HPDE6-E6E7 (cell line): Measurements from ENCODE around the gene OVOL1.
A peak's percentile ranks its signal among the peaks of the same experiment; 100 is the strongest.
"Not testable (repeated sequence)": the region's sequence is repeated elsewhere in the genome, so short reads cannot be mapped to it uniquely, and the experiment has no call there.

Experiments used
- DNase-seq: peaks from one replicate; pipeline ENCODE4 v3.0.0; 2011; ENCODE audit warnings: missing footprints; ENCODE audit errors: extremely low spot score

Gene OVOL1

GRCh38 chr11:65814986-65815565 lies 28.2 kb downstream of the OVOL1 start:
- no peak for DNase-seq

GRCh38 chr11:65816696-65817095 lies 29.8 kb downstream of the OVOL1 start:
- no peak for DNase-seq

DNA sequence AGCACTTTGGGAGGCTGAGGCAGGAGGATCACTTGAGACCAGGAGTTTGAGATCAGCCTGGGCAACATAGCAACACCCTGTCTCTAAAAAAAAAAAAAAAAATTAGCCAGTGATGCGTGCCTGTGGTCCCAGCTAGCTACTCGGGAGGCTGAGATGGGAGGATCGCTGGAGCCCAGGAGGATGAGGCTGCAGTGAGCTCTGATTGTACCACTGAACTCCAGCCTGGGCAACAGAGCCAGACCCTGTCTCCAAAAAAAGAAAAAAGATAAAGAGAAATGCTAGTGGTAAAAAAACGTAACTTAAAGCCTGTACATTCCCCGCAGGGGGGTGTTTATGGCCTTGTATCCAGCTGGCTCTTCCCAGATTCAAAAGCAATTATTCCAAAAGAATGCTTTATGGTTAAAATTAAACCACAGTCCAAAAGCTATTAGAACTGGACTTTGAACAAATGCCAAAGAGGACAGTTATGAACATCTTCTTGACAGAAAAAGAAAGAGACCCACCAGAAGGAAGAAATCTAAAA lies 30.5 kb downstream of the OVOL1 start:
- no peak for DNase-seq

DNA sequence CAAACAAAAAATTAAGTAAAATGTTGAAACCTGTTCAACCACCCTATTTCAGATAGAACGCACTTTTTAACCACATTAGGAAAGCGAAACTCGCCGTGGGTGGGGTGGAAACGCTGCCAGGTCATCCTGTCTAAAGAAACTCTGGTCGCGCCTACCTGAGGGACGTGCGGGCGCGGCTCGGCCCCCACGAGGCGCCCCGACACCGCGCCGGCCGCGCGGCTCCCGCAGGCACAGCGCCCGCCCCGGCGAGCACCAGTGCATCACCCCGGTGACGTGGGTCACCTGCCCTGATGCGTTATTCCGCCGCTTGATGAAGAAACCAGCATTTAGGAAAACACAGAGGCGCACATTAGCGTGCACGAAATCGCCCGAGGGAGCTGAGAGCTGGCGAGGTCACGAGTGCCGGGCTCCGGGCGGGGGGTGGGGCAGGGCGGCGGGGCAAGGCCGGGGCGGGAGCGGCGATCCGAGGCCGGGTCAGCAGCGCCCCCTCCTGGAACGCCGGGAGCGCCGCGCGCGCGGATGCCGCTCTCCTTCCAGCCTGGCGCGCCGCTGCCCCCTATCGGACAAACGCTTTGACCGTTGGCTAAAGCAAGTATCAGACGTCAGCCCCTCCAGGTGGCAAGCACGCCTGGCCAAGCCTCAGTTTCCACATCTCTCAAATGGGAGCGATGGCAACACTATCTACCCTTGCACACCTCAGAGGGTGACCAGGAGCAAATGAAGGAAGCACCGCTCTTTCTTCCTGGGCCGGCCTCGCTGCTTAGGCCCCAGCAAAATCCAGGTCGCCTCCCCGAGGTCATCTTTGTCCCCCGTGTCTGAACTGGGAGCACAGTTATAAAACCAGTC lies 31.2 kb downstream of the OVOL1 start:
- peak; percentile 81 for DNase-seq

DNA sequence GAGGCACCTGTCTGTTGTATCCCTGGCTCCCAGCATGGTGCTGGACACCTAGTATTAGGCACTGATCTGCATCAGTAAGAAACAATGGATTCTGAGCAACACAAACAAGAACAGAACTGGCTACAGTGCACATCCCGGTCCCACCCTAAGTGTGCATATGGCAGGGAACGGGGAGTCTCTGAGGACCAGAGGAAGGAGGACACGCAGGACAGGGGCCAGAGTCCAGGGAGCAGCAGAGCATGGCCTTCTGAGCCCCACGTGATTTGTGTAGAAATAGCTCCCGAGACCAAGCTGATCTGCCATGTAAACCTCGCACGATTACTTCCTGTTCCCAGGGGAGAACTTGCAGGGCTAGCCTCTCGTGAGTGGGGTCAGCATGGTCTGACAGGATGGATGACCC lies 34.2 kb downstream of the OVOL1 start:
- DNase-seq = no peak

DNA sequence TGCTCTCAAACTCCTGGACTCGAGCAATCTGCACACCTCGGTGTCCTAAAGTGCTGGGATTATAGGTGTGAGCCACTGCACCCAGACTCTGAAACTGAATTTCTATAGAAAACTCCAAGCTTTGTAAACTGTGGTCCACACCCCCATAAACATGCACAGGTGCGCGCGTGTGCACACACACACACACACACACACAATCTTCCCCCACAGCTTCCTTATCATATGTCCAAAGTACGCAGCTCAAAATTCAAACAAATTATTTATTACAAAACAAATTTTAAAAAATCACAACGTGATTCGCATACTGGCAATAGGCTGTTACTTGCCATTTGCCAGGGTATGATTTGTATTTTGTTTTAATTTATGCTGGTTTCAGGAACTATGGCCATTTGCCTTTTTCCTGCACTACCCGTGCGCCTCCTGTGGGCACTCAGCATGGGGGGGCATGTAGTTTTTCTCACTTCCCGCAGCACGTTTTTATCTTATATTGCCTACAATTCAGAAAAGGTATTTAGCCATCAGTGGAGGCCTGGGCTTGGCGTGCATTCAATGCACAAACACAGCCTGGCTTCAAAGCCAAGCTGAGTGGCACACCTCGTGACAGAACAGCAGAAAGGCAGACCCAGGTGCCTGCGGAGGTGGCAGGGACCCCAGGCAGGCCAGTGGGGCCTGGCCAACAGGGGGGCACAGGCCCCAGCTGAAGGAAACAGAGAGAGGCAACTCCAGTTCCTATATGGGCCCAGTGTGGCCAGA lies 36.1 kb downstream of the OVOL1 start:
- no peak for DNase-seq

DNA sequence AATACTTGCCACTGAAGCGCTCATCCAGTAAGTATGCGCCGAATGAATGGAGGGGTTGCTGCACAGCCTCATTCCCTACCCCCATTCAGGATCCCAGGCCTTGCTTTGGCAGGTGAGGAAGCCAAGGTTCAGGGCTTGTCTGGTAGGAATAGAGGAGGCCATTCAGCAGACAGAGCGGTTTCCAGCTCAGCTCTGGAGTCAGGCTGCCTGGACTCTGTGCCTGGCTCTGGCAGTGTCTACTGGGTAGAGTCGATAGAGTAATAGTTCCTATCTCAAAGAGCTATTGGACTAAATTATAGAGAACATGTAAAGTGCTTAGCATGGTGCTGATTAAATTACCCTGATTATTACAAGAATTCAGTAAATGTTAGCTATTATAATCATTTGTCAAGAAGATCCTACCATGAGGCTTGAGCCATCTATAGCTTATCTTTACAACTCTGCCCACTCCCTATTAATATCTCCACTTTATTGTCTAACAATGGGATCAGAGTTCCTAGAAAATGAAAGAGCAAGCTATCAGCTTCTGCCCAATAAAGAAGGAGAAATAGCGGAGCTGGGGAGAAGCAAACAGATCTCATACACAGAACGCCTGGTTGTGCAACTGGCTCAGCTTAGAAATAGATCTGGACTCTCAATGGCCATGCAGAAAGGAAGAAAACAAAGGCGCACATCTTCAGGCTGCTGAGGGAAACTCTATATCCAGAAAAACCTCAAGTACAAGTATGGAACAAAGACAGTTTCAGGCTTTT lies 40.3 kb downstream of the OVOL1 start:
- DNase-seq = no peak

- no peak for DNase-seq
These were observed 42.6 kb downstream of the OVOL1 start for GRCh38 chr11:65829459-65829858.

DNA sequence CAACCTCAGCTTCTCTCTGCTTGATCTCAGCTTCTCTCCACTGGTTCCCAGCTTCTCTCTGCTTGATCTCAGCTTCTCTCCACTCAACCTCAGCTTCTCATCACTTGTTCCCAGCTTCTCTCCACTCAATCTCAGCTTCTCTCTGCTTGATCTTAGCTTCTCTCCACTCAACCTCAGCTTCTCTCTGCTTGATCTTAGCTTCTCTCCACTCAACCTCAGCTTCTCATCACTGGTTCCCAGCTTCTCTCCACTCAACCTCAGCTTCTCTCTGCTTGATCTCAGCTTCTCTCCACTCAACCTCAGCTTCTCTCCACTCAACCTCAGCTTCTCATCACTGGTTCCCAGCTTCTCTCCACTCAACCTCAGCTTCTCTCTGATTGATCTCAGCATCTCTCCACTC lies 45.4 kb downstream of the OVOL1 start:
- not testable (repeated sequence) for DNase-seq

DNA sequence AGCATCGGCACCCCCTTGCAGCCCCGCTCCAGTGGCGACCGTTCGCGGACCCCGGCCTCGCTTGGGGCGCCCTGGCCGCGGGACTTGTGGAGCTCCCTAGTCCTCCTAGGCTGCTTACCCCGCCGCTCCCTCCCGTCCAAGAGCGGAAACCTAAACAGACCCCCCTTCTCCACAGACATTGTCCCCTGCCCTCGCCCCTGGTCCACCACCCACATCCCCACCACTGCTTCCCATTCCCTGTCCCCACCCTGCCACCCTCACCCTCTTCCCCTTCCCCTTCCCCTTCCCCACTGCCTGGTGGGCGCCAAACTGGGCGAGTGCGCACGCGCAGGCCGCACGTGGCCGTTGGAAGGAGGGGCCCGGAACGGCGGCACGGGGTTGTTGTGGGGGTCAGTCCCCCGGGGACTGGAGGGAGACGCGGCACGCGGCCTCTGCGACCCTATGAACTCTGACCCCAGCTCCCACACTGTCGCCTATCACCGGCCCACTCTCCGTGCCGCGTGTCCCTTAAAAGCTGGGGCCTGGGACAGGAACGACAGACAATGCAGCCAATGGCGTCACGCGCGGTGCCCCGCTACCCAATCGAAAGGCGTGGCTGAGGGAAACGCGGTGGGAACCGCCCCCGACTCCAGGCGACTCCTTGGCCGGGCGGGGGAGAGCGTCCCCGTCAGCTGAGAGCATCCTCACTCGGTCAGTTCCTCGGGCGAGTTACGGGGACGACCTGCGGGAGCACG lies 46.6 kb downstream of the OVOL1 start, which contains the start of gene SNX32:
Gene SNX32, plus strand, starts transcription at position 667 of the 734 bp plus-strand sequence. CDS start 103 bp downstream, outside the sequence.
- DNase-seq = peak; percentile 86

GRCh38 chr11:65834202-65834601 lies 47.3 kb downstream of the OVOL1 start:
- no peak for DNase-seq

- no peak for DNase-seq
These were observed 55.3 kb downstream of the OVOL1 start for GRCh38 chr11:65842144-65842543.

DNA sequence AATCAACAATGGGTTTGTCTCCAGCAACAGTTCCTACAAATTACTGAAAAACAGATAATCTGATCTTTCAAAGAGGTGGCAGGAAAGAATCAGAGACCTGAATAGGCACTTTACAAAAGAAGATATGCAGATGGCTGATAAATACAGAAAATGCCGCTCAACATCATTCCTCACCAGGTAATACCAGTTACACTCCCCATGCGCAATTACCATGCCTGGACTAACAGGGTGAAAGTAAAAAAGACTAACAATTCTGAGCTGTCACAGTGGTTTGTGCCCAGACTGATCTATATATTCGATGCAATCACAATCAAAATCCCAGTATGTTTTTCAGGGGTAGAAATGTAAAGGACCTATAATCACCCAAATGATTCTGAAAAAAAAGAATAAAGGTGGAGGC lies 56.9 kb downstream of the OVOL1 start:
- no peak for DNase-seq

DNA sequence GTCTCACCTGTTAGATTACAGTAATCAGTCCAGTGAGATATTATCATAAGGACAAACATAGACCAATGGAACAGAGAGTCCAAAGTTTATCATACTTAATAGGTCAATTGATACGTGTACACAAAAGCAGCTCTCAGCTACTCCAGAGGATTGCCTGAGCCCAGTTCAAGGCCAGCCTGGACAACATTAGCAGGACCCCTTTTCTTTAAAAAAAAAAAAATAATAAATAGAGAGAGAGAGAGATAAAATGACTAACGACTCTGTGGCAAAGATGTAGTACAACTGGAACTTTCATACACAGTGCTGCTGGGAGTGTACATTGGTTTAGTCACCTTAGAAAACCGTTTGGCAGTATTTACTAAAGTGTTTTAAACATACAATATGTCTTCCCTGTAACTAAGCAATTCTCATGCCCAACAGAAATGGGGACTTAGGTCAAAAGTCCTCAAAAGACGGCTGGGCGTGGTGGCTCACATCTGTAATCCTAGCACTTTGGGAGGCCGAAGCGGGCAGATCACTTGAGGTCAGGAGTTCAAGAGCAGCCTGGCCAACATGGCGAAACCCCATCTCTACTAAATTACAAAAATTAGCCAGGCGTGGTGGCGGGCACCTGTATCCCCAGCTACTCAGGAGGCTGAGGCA lies 57.5 kb downstream of the OVOL1 start:
- no peak for DNase-seq
